Stimulated activated CD8-positive, alpha-beta memory T cell treated with anti-CD3 and anti-CD28 coated beads, Interleukin-7, amount 100 ng/mL, for 1 hour (primary cell): ENCODE measurements around the gene COQ8B.
"Not testable (repeated sequence)": the region's sequence is repeated elsewhere in the genome, so short reads cannot be mapped to it uniquely, and the experiment has no call there.

Experiments used
- DNase-seq, 2 donors: peaks; one replicate each; pipeline ENCODE4 v3.0.0-alpha.2; 2020; ENCODE audit warnings: low read depth in 2 of 2

Gene COQ8B

GRCh38 chr19:40742477-40742876, 25.8 kb upstream of the COQ8B start:
- DNase-seq = no peak

DNA sequence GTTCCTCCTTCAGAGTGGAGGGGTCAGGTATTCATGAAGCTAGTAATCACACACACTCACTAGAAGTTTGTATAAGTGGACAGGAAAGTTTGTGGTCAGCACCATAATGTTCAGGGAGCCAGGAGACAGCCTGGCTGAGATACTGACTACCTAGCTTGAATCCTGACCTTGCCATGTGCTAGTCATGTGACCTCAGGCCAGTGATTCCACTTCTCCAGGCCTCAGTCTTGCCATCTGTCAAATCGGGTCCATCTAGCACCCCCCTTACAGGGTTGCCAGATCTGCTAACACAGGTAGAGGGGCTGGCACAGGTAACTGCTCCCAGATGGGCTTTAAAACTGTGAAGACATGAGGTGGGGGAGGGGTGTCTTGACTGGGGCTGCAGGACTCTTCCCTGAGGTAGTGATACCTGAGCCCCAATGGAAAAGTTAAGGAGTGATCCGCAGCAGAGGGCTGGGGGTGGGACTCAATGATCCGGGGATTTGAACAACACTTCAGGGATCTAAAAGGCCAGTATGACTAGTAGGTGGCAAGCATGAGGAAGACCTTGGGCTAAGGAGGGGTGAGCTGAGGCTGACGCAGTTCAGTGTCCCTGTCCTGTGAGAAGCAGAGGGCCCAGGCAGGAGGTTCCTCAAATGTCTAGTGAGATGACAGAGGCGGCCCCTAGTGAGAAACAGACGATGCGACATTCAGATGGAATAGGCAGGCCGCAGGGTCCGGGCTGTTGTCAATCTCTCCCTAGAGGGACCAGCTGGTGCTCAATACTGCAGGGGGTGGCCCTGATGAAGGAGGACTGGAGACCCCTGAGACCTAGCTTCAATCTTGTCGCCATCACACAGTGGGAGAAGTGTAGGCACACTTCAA, 25.1 kb upstream of the COQ8B start:
- no peak for DNase-seq

DNA sequence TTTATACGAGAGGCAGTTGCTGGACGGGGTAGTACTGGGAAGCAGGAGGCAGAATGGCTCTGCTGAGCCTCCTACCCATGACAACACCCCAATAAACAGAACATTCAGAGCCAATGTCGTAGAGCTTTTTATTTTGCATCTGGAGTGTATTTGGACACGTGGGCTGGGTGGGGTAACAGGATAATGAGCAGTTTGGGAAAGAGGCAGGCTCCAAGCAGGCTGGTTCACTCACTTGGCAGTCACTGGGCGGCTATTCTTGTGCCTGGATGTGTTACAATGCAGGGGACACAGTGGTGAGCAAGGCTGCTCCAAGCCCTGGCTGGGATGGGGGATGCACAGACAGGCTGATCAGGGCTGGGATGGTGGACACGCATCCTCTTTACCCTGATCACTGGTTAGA, 24.1 kb upstream of the COQ8B start:
- no peak for DNase-seq

- no peak for DNase-seq
Observed at GRCh38 chr19:40739871-40740703, 23.4 kb upstream of the COQ8B start.

GRCh38 chr19:40739030-40739839, 22.5 kb upstream of the COQ8B start:
- DNase-seq = no peak

GRCh38 chr19:40737102-40737644, 20.5 kb upstream of the COQ8B start:
- no peak for DNase-seq

DNA sequence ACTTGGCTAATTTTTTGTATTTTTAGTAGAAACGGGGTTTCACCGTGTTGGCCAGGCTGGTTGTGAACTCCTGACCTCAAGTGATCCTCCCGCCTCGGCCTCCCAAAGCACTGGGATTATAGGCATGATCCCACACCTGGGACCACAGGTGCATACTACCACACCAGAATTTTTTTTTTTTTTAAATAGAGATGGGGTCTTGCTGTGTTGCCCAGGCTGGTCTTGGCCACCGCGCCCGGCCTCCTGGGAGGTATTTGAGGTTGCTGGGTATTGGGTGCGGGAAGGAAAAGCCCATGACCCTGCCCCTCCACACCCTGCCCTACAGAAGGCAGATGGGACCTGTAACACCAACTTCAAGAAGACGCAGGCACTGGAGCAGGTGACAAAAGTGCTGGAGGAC, 20.0 kb upstream of the COQ8B start:
- no peak for DNase-seq

DNA sequence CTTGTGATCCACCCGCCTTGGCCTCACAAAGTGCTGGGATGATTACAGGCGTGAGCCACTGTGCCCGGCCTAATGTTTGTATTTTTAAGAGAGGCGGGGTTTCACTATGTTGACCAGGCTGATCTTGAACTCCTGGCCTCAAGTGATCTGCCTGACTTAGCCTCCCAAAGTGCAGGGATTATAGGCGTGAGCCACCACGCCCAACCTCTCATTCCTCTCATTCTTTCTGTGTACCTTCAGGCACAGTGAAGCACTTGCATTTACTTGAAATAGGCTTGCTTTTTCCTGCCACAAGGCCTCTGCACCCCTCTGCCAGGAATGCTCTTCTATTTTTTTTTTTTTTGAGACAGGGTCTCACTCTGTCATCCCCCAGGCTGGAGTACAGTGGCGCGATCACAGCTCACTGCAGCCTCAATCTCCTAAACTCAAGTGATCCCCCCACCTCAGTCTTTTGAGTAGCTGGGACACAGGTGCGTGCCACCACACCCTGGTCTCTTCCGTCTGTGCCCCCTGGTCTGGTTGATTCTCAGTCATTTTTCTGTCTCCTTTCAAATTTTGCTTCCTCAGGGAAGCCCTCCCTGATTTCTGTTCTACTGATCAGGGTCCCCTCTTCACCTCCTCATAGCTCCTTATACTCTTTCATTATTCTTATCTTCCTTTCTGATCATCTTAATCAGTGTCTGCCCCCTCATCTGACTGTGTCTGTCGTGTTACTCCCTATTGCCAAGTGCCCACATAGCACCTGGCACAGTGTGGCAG, 18.5 kb upstream of the COQ8B start:
- no peak for DNase-seq

- no peak for DNase-seq
Observed at GRCh38 chr19:40733149-40733548, 16.5 kb upstream of the COQ8B start.

DNA sequence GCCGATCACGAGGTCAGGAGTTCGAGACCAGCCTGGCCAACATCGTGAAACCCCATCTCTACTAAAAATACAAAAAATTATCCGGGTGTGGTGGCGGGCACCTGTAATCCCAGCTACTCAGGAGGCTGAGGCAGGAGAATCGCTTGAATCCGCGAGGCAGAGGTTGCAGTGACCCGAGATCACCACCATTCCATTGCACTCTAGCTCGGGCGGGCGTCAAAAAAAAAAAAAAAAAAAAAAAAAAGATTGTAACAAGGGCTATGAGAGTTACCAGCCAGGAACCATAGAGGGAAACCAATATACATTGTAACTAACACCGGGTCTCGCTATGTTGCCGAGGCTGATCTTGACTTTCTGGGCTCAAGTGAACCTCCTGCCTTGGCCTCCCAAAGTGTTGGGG, 15.6 kb upstream of the COQ8B start:
- not testable (repeated sequence) for DNase-seq

DNA sequence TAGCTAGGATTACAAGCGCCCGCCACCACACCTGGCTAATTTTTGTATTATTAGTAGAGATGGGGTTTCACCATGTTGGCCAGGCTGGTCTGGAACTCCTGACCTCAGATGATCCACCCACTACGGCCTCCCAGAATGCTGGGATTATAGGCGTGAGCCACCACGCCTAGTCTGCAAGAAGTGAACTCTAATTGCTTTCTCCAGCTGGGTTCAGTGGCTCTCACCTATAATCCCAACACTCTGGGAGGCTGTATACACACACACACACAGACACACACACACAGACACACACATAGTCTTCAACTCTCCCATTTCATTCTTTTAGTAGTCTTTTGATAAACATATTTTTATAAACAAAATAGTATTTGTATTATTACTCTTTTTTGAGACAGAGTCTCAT, 13.4 kb upstream of the COQ8B start:
- DNase-seq = not testable (repeated sequence)

- no peak for DNase-seq
Observed at GRCh38 chr19:40726279-40726678, 9.6 kb upstream of the COQ8B start.

GRCh38 chr19:40724855-40725254, 8.2 kb upstream of the COQ8B start:
- DNase-seq = no peak

DNA sequence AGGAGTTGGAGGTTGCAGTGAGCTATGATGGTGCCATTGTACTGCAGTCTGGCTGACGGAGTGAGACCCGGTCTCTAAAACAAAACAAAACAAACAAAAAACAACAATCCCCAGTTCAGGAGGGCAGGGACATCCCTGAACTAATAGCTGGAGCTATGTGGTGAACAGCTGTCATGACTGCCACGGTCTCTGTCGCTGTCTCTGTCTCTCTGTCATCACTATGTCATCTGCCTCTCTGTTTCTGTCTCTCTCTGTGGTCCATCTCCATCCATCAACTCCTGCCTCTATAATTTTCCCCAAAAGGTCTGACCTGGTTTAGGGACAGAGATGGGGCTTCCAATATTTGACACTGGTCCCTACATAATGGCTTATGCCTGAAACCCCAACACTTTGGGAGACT, 7.6 kb upstream of the COQ8B start:
- no peak for DNase-seq

DNA sequence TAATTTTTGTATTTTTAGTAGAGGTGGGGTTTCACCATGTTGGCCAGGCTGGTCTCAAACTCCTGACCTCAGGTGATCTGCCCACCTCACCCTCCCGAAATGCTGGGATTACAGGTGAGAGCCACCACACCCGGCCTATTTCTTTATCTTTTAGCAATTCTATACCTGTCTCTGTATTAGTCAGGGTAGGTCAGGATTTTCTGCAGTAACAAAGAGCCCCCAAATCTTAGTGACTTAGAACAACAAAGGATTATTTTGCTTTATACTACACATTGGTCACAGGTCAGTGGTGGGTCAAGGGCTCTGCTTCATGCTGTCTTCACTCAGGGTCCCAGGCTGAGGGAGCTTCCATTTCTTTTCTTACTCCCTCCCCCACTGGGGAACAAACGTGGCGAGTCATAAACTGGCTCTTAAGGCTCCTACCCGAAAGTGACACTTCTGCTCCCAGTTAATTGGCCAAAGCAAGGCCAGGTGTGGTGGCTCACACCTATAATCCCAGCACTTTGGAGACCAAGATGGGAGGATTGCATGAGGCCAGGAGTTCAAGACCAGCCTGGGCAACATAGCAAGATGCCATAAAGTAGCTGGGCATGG, 7.1 kb upstream of the COQ8B start:
- no peak for DNase-seq

DNA sequence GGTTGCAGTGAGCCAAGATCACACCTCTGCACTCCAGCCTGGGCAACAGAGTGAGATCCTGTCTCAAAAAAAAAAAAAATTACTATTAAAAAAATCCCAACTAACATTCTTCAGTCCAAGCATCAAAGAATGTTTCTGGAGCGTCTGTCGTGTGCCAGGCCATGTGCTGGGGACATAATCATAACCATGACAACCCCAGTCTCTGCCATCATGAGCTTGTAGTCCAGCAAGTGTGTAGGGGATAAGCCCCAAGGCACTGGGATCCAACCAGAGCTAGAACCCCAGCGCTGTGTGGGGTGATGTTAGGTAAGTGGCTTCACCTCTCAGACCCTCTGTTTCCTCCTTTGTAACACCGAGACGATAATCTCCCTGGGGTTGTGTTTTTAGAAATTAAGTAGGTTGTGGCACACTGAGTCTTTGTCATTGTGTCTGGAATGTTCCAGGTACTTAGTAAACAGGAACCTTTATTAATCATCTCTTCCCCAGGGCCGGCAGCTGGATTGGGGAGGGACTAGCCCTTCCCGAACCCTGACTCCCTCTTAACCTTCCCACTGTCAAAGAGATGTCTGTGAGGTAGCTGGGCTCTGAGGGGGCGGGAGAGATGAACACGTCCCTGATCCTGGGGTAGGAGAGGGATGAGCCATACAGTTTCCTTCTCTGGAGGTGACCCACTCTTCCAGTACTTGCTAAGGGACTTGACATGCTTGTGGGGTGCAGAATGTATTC, 5.4 kb upstream of the COQ8B start:
- no peak for DNase-seq

DNA sequence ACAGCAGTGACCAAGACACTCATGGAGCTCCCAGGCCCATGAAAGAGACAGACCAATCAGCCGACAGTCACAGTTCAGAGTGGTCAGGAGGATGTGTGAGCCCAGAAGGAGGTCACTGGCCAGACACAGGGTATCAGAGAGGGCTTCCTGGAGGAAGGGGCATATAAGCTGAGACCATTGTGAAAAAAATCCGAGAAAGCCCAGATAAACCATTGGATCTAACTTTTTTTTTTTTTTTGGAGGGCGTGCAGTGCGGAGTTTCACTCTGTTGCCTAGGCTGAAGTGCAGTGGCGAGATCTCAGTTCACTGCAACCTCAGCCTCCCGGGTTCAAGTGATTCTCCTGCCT, 4.4 kb upstream of the COQ8B start:
- DNase-seq = no peak

DNA sequence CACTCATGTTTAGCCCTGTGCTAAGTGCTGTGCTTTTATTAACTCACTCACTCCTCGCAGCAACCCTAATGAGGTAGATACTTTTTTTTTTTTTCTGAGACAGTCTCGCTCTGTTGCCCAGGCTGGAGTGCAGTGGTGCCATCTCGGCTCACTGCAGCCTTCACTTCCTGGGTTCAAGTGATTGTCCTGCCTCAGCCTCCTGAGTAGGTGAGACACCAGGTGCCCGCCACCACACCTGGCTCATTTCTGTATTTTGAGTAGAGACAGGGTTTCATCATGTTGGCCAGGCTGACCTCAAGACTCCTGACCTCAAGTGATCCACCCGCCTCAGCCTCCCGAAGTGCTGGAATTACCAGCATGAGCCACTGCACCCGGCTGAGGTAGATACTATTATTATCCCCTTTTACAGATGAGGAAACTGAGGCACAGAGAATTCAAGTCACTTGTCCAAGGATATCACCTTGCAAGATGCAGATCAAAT, 2.8 kb upstream of the COQ8B start:
- no peak for DNase-seq

GRCh38 chr19:40718774-40719391, 2.2 kb upstream of the COQ8B start:
- DNase-seq = no peak
